ENCODE measurements around the gene LRRC1.

GRCh38 chr6:53771785-53772624 lies 22.8 kb upstream of the LRRC1 start:
- no peak for TF ChIP-seq CTCF (IDR thresholded peaks at IDR 0.05; ENCODE audit: extremely low read depth in 1 of 2, insufficient read depth in 1 of 2, low read depth in 1 of 2, low read length in 2 of 2)
- no peak for TF ChIP-seq POLR2AphosphoS5 (IDR thresholded peaks at IDR 0.05; ENCODE audit: insufficient read depth, low read depth, low read length)
- no peak for TF ChIP-seq POLR2A (IDR thresholded peaks at IDR 0.05; ENCODE audit: low read depth, low read length)
- TF ChIP-seq JUN (IDR thresholded peaks at IDR 0.05; ENCODE audit: borderline replicate concordance, insufficient read depth, insufficient read length, low read depth) = no peak
